Liver (tissue), 9 donors: ENCODE measurements around the gene RFLNA. TPM values are rescaled to one million over a fixed set of nuclear protein-coding genes. Genes with fewer than 3 reads are reported as not detected.

Experiments
- DNase-seq: peaks from one replicate; pipeline ENCODE4 v3.0.0-alpha.2; 2017; ENCODE audit warnings: low spot score
- H3K27ac ChIP-seq, 2 donors: one replicate each; pipeline ENCODE4 v1.7.0; 2013; ENCODE audit warnings: inconsistent platforms in 2 of 2, low read length in 2 of 2, control low read depth in 1 of 2, low read depth in 1 of 2, mild to moderate bottlenecking in 1 of 2
- H3K27me3 ChIP-seq, 4 donors: one replicate each; pipeline versions ENCODE4 v1.6.1 to v1.7.0; 2013; ENCODE audit warnings: low read length in 3 of 4, inconsistent platforms in 1 of 4, mild to moderate bottlenecking in 1 of 4, moderate library complexity in 1 of 4; ENCODE audit not compliant: control insufficient read depth in 4 of 4, insufficient read depth in 4 of 4
- H3K36me3 ChIP-seq, 4 donors: one replicate each; pipeline versions ENCODE4 v1.6.1 to v1.7.0; 2013; ENCODE audit warnings: low read length in 3 of 4, mild to moderate bottlenecking in 3 of 4, low read depth in 1 of 4, moderate library complexity in 1 of 4; ENCODE audit not compliant: control insufficient read depth in 4 of 4, insufficient read depth in 3 of 4
- H3K4me1 ChIP-seq, 4 donors: one replicate each; pipeline versions ENCODE4 v1.6.1 to v1.7.0; 2013; ENCODE audit warnings: low read length in 3 of 4, mild to moderate bottlenecking in 3 of 4, moderate library complexity in 1 of 4; ENCODE audit not compliant: control insufficient read depth in 4 of 4, insufficient read depth in 4 of 4
- H3K4me3 ChIP-seq, 3 donors: one replicate each; pipeline versions ENCODE4 v1.6.1 to v1.7.0; 2013; ENCODE audit warnings: low read length in 3 of 3, control low read depth in 1 of 3, low read depth in 1 of 3, mild to moderate bottlenecking in 1 of 3
- H3K9ac ChIP-seq, 2 donors: one replicate each; pipeline ENCODE4 v1.7.0; 2013; ENCODE audit warnings: low read length in 2 of 2, mild to moderate bottlenecking in 2 of 2, moderate library complexity in 2 of 2, control low read depth in 1 of 2, low read depth in 1 of 2
- H3K9me3 ChIP-seq, 4 donors: one replicate each; pipeline versions ENCODE4 v1.6.1 to v1.7.0; 2013; ENCODE audit warnings: low read length in 3 of 4; ENCODE audit not compliant: control insufficient read depth in 4 of 4
- EGR1 ChIP-seq, 2 donors: IDR thresholded peaks; 2 replicates each; pipeline ENCODE4 v1.6.1; 2016 to 2018; ENCODE audit warnings: antibody characterized with exemption in 2 of 2, low read depth in 2 of 2
- FOXA1 ChIP-seq: IDR thresholded peaks from 2 replicates; pipeline ENCODE4 v1.6.1; 2016; ENCODE audit warnings: antibody characterized with exemption
- FOXA2 ChIP-seq: IDR thresholded peaks from 2 replicates; pipeline ENCODE4 v1.6.1; 2016; ENCODE audit warnings: antibody characterized with exemption
- GABPA ChIP-seq, 2 donors: IDR thresholded peaks in 1 of 2; conservative IDR thresholded peaks in 1 of 2; 2 replicates each; pipeline ENCODE4 v1.6.1; 2016; ENCODE audit warnings: antibody characterized with exemption in 2 of 2, mild to moderate bottlenecking in 1 of 2, moderate library complexity in 1 of 2
- HNF4A ChIP-seq, 2 donors: conservative IDR thresholded peaks; 2 replicates each; pipeline ENCODE4 v1.6.1; 2016; ENCODE audit warnings: antibody characterized with exemption in 2 of 2, mild to moderate bottlenecking in 2 of 2
- HNF4G ChIP-seq: IDR thresholded peaks from 2 replicates; pipeline ENCODE4 v1.6.1; 2016; ENCODE audit warnings: antibody characterized with exemption
- JUND ChIP-seq, 2 donors: IDR thresholded peaks; 2 replicates each; pipeline ENCODE4 v1.6.1; 2016; ENCODE audit warnings: antibody characterized with exemption in 2 of 2
- NR2F2 ChIP-seq: IDR thresholded peaks from 2 replicates; pipeline ENCODE4 v1.6.1; 2016; ENCODE audit warnings: antibody characterized with exemption
- RAD21 ChIP-seq, 2 donors: IDR thresholded peaks; 2 replicates each; pipeline ENCODE4 v1.6.1; 2016; ENCODE audit warnings: antibody characterized with exemption in 2 of 2, mild to moderate bottlenecking in 2 of 2
- RXRA ChIP-seq, 2 donors: IDR thresholded peaks; 2 replicates each; pipeline ENCODE4 v1.6.1; 2017 to 2018; ENCODE audit warnings: antibody characterized with exemption in 2 of 2, mild to moderate bottlenecking in 1 of 2
- SP1 ChIP-seq: IDR thresholded peaks from 2 replicates; pipeline ENCODE4 v1.6.1; 2018; ENCODE audit warnings: antibody characterized with exemption, mild to moderate bottlenecking
- TAF1 ChIP-seq: conservative IDR thresholded peaks from 2 replicates; pipeline ENCODE4 v1.6.1; 2016; ENCODE audit warnings: antibody characterized with exemption, mild to moderate bottlenecking
- YY1 ChIP-seq: IDR thresholded peaks from 2 replicates; pipeline ENCODE4 v1.6.1; 2016; ENCODE audit warnings: antibody characterized with exemption, mild to moderate bottlenecking
- whole genome bisulfite sequencing: extraction: QIAGEN DNeasy Blood & Tissue Kit; methylation state at CpG from one replicate; pipeline ENCODE4 v1.1.7; 2013; 5-methylcytosine and 5-hydroxymethylcytosine counted together
- polyA plus RNA-seq, 2 donors: library from polyadenylated mRNA; stranded (reverse) in 1 of 2; unstranded in 1 of 2; fragments of 200-250 nt in 1 of 2; fragments of >200 nt in 1 of 2; fragmentation: Nextera tagmentation in 1 of 2; extraction: Ambion mirVana in 1 of 2; gene quantifications; one replicate each; pipeline versions ENCODE4 v1.2.1 to v1.2.3, GENCODE V29; 2013 to 2015
- total RNA-seq, 2 donors: library from RNA; depleted of rRNA; stranded (reverse); fragments of >200 nt; gene quantifications; one replicate each; pipeline ENCODE4 v1.2.3, GENCODE V29; 2014
- TF ChIP-seq, protein P1 (sequence below): fragments of 150-350 bp; IDR thresholded peaks from 2 replicates; pipeline ENCODE4 v1.5.1; 2017; ENCODE audit warnings: improper control_type of control experiment, low read depth, low read length; ENCODE audit not compliant: missing input control
- TF ChIP-seq, protein P2 (sequence below): IDR thresholded peaks from 2 replicates; pipeline ENCODE4 v1.6.1; 2016; ENCODE audit warnings: antibody characterized with exemption, mild to moderate bottlenecking
- TF ChIP-seq, protein P3 (sequence below): IDR thresholded peaks from 2 replicates; pipeline ENCODE4 v1.6.1; 2016; ENCODE audit warnings: antibody characterized with exemption
- TF ChIP-seq, protein P4 (sequence below): IDR thresholded peaks from 2 replicates; pipeline ENCODE4 v1.6.1; 2016; ENCODE audit warnings: antibody characterized with exemption
- TF ChIP-seq, protein P5 (sequence below): IDR thresholded peaks from 2 replicates; pipeline ENCODE4 v1.6.1; 2016; ENCODE audit warnings: antibody characterized with exemption
- donor health status: healthy.
- donor health status: healthy.
- donor health status: healthy.
- donor health status: healthy.
- donor health status: healthy.

Gene RFLNA
- total and polyA plus RNA-seq, 4 donors, result 0.05 TPM; not detected in 2

DNA sequence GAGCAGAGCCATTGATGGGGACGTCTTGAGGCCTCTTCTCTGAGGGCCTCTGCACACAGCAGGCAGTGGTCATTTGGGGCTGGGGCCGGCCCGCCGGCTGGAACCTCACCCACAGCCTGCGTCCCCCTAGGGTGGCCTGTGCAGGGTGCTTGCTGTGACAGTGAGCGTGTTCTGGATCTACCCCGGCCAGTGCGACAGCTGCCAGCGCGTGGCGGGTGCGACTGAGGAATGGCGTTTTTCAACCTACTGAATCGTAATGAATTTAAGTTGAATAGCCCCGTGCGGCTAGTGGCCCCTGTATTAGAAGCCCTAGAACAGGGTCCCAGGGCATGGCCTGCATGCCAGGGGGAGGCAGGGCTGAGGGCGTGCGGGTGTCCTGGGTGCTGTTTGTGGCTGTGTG lies 13.8 kb downstream of the RFLNA start:
- Histone ChIP-seq H3K27me3 (no peaks in the 10 kb centered on the region), H3K4me3 (no peak overlapping the region), H3K36me3 (no peaks in the 10 kb centered on the region), H3K9ac (no peak overlapping the region), H3K9me3 (no peaks in the 10 kb centered on the region), H3K4me1 (no peaks in the 10 kb centered on the region), H3K27ac (no peak overlapping the region)
- TF ChIP-seq HNF4A (conservative IDR thresholded peaks at IDR 0.05) (no peak), NR2F2 (no peak), FOXA2 (no peak), SP1 (no peak), TAF1 (no peak), HNF4G (no peak)
- WGBS, result 96% methylated on average over 18 of the region's 18 CpGs
- DNase-seq, result no peak

DNA sequence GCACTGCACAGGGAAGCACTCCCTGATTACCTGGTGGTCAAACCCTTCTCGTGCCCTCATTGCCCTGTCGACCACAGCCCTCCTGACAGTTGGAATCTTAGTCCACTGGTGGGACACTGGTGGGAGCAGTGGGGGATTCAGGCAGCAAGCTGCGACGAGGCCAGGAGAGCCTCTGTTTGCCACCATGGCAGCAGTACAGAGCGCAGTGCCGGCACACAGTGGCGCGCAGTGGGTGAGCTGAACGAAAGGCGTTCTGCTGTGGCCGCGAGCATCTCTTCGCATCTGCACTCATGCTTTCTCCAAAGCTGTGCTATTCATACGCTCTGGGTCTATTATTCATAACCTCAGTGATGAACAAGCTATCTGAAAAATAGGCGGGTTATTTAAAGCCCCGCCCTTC lies 14.3 kb downstream of the RFLNA start:
- Histone ChIP-seq H3K9ac (no peak overlapping the region), H3K27ac (no peak overlapping the region), H3K36me3 (no peaks in the 10 kb centered on the region), H3K4me1 (no peaks in the 10 kb centered on the region), H3K4me3 (no peak overlapping the region), H3K27me3 (no peaks in the 10 kb centered on the region), H3K9me3 (no peaks in the 10 kb centered on the region)
- WGBS, result 95% methylated on average over 16 of the region's 16 CpGs
- no peak for TF ChIP-seq GABPA (IDR thresholded peaks at IDR 0.05 in 1 of 2, conservative IDR thresholded peaks at IDR 0.05 in 1 of 2)
- TF ChIP-seq HNF4A (conservative IDR thresholded peaks at IDR 0.05), result no peak
- no peak for TF ChIP-seq EGR1 (IDR thresholded peaks at IDR 0.05; ENCODE audit: low read depth in 2 of 2)
- no peak for TF ChIP-seq YY1
- no peak for TF ChIP-seq RXRA (IDR thresholded peaks at IDR 0.05)
- no peak for TF ChIP-seq NR2F2
- TF ChIP-seq HNF4G, result no peak
- TF ChIP-seq, protein P1, sequence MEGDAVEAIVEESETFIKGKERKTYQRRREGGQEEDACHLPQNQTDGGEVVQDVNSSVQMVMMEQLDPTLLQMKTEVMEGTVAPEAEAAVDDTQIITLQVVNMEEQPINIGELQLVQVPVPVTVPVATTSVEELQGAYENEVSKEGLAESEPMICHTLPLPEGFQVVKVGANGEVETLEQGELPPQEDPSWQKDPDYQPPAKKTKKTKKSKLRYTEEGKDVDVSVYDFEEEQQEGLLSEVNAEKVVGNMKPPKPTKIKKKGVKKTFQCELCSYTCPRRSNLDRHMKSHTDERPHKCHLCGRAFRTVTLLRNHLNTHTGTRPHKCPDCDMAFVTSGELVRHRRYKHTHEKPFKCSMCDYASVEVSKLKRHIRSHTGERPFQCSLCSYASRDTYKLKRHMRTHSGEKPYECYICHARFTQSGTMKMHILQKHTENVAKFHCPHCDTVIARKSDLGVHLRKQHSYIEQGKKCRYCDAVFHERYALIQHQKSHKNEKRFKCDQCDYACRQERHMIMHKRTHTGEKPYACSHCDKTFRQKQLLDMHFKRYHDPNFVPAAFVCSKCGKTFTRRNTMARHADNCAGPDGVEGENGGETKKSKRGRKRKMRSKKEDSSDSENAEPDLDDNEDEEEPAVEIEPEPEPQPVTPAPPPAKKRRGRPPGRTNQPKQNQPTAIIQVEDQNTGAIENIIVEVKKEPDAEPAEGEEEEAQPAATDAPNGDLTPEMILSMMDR, result no peak
- TF ChIP-seq, protein P2, sequence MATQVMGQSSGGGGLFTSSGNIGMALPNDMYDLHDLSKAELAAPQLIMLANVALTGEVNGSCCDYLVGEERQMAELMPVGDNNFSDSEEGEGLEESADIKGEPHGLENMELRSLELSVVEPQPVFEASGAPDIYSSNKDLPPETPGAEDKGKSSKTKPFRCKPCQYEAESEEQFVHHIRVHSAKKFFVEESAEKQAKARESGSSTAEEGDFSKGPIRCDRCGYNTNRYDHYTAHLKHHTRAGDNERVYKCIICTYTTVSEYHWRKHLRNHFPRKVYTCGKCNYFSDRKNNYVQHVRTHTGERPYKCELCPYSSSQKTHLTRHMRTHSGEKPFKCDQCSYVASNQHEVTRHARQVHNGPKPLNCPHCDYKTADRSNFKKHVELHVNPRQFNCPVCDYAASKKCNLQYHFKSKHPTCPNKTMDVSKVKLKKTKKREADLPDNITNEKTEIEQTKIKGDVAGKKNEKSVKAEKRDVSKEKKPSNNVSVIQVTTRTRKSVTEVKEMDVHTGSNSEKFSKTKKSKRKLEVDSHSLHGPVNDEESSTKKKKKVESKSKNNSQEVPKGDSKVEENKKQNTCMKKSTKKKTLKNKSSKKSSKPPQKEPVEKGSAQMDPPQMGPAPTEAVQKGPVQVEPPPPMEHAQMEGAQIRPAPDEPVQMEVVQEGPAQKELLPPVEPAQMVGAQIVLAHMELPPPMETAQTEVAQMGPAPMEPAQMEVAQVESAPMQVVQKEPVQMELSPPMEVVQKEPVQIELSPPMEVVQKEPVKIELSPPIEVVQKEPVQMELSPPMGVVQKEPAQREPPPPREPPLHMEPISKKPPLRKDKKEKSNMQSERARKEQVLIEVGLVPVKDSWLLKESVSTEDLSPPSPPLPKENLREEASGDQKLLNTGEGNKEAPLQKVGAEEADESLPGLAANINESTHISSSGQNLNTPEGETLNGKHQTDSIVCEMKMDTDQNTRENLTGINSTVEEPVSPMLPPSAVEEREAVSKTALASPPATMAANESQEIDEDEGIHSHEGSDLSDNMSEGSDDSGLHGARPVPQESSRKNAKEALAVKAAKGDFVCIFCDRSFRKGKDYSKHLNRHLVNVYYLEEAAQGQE, result no peak
- TF ChIP-seq, protein P3, sequence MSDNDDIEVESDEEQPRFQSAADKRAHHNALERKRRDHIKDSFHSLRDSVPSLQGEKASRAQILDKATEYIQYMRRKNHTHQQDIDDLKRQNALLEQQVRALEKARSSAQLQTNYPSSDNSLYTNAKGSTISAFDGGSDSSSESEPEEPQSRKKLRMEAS, result no peak
- no peak for TF ChIP-seq FOXA2
- TF ChIP-seq, protein P4, sequence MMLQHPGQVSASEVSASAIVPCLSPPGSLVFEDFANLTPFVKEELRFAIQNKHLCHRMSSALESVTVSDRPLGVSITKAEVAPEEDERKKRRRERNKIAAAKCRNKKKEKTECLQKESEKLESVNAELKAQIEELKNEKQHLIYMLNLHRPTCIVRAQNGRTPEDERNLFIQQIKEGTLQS, result no peak
- no peak for TF ChIP-seq RAD21 (IDR thresholded peaks at IDR 0.05)
- no peak for TF ChIP-seq FOXA1
- TF ChIP-seq SP1, result no peak
- no peak for TF ChIP-seq TAF1
- TF ChIP-seq, protein P5, sequence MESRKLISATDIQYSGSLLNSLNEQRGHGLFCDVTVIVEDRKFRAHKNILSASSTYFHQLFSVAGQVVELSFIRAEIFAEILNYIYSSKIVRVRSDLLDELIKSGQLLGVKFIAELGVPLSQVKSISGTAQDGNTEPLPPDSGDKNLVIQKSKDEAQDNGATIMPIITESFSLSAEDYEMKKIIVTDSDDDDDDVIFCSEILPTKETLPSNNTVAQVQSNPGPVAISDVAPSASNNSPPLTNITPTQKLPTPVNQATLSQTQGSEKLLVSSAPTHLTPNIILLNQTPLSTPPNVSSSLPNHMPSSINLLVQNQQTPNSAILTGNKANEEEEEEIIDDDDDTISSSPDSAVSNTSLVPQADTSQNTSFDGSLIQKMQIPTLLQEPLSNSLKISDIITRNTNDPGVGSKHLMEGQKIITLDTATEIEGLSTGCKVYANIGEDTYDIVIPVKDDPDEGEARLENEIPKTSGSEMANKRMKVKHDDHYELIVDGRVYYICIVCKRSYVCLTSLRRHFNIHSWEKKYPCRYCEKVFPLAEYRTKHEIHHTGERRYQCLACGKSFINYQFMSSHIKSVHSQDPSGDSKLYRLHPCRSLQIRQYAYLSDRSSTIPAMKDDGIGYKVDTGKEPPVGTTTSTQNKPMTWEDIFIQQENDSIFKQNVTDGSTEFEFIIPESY, result no peak
- TF ChIP-seq JUND (IDR thresholded peaks at IDR 0.05), result no peak
- DNase-seq, result no peak
